HepG2 (cell line): ENCODE data around the gene GRIN3B. TPM values are rescaled to one million over a fixed set of nuclear protein-coding genes. Genes with fewer than 3 reads are reported as not detected.

Experiments
- ATAC-seq: fragments of 200-7000 bp; cut with Tn5 transposase; 3 replicates; pipeline ENCODE4 v1.9.1; 2020; ENCODE audit warnings: mild to moderate bottlenecking, moderate library complexity
- BruUV-seq: library from RNA; stranded (reverse); fragments of 400-500 nt; replicated peaks from 2 replicates; lab custom pipeline; 2021; lab: Mats Ljungman, UMichigan
- CTCF ChIA-PET: fragments of 300-600 bp; formaldehyde crosslinking; extraction: SDS; loops from one replicate; lab custom pipeline; 2021; ENCODE audit warnings: low total read pairs, inconsistent platforms, low intra/inter-chr PET ratio; lab: Yijun Ruan, JAX
- POLR2A ChIA-PET: fragments of 350-600 bp; sonication (Branson Sonifier 250); formaldehyde crosslinking; loops from one replicate; lab custom pipeline; 2020; ENCODE audit warnings: antibody characterized with exemption, inconsistent platforms; lab: Yijun Ruan, JAX
- DNase-seq: peaks from one replicate; pipeline ENCODE4 v3.0.0-alpha.2; 2015; ENCODE audit warnings: low spot score
- FAIRE-seq: peaks from 3 replicates; lab custom pipeline; 2011; peaks lifted over from hg19 to GRCh38; lab: Jason Lieb, UNC
- H2AFZ ChIP-seq: one replicate; pipeline ENCODE4 v1.6.1; 2011; ENCODE audit warnings: low read length, inconsistent platforms
- H3K27ac ChIP-seq: fragments of 300-600 bp; 3 replicates; pipeline ENCODE4 v1.8.0; 2011; ENCODE audit warnings: mixed run types, mild to moderate bottlenecking, mixed read lengths, low read length, inconsistent platforms; ENCODE audit not compliant: insufficient read depth; ENCODE audit errors: extremely low read length
- H3K27me3 ChIP-seq, 2 experiments: fragments of 200-600 bp in 1 of 2; 2 replicates in 1 of 2; 3 replicates in 1 of 2; pipeline versions ENCODE4 v1.6.0 to v1.8.0; 2011; ENCODE audit warnings: low read length in 2 of 2, mild to moderate bottlenecking in 2 of 2, moderate library complexity in 2 of 2, inconsistent platforms in 1 of 2; ENCODE audit not compliant: insufficient read depth in 2 of 2, control insufficient read depth in 1 of 2
- H3K36me3 ChIP-seq, 2 experiments: fragments of 200-600 bp in 1 of 2; replicated peaks in 1 of 2; 2 replicates in 1 of 2; 3 replicates in 1 of 2; pipeline versions ENCODE4 v1.5.1 to v1.8.0; 2011; ENCODE audit warnings: low read length in 2 of 2, inconsistent platforms in 1 of 2; ENCODE audit not compliant: insufficient read depth in 2 of 2, control insufficient read depth in 1 of 2
- H3K4me1 ChIP-seq: 2 replicates; pipeline ENCODE4 v1.5.1; 2012; ENCODE audit warnings: low read length, inconsistent platforms; ENCODE audit not compliant: insufficient read depth
- H3K4me2 ChIP-seq: 2 replicates; pipeline ENCODE4 v1.6.0; 2011; ENCODE audit warnings: low read depth, low read length, inconsistent platforms
- H3K4me3 ChIP-seq, 3 experiments: fragments of 200-600 bp in 1 of 3; sonication (generic), shearing (Covaris generic) in 1 of 3; replicated peaks in 1 of 3; 2 replicates each; pipeline ENCODE4 v1.5.1; 2011 to 2016; ENCODE audit warnings: low read length in 3 of 3, inconsistent platforms in 2 of 3, low read depth in 2 of 3, mild to moderate bottlenecking in 2 of 3, control low read depth in 1 of 3, mixed read lengths in 1 of 3; ENCODE audit not compliant: insufficient read depth in 1 of 3
- H3K79me2 ChIP-seq: one replicate; pipeline ENCODE4 v1.6.1; 2011; ENCODE audit warnings: low read length, inconsistent platforms; ENCODE audit not compliant: insufficient read depth
- H3K9ac ChIP-seq: 2 replicates; pipeline ENCODE4 v1.6.0; 2011; ENCODE audit warnings: mild to moderate bottlenecking, low read depth, low read length, inconsistent platforms; ENCODE audit not compliant: insufficient read depth
- H3K9me3 ChIP-seq: 2 replicates; pipeline ENCODE4 v1.5.1; 2012; ENCODE audit warnings: mild to moderate bottlenecking, low read length
- H4K20me1 ChIP-seq: 2 replicates; pipeline ENCODE4 v1.6.0; 2011; ENCODE audit warnings: inconsistent platforms, mild to moderate bottlenecking, low read length, moderate library complexity; ENCODE audit not compliant: insufficient read depth
- CBX5 ChIP-seq: sonication (generic); formaldehyde crosslinking; IDR thresholded peaks from 2 replicates; pipeline ENCODE4 v1.4.0; 2020; ENCODE audit warnings: missing genetic modification reagents, borderline replicate concordance
- GABPB1 ChIP-seq: IDR thresholded peaks from 2 replicates; pipeline ENCODE4 v1.6.1; 2016; ENCODE audit warnings: mild to moderate bottlenecking, missing genetic modification reagents, moderate library complexity, missing compliant biosample characterization
- HNRNPL ChIP-seq: fragments of 200-400 bp; formaldehyde crosslinking; IDR thresholded peaks from 2 replicates; pipeline ENCODE4 v1.6.1; 2017; ENCODE audit warnings: mild to moderate bottlenecking, low read depth, low read length
- MAFG ChIP-seq: sonication (generic); formaldehyde crosslinking; IDR thresholded peaks from 2 replicates; pipeline ENCODE4 v1.5.1; 2020; ENCODE audit warnings: mild to moderate bottlenecking, missing genetic modification reagents
- MAFK ChIP-seq, 2 experiments: IDR thresholded peaks in 1 of 2; conservative IDR thresholded peaks in 1 of 2; 2 replicates each; pipeline ENCODE4 v1.6.1; 2011; ENCODE audit warnings: improper control_type of control experiment in 2 of 2, low read length in 2 of 2
- RAD21 ChIP-seq: fragments of 450-650 bp; formaldehyde crosslinking; IDR thresholded peaks from 2 replicates; pipeline ENCODE4 v1.5.0; 2020; ENCODE audit warnings: mild to moderate bottlenecking
- STAG1 ChIP-seq: sonication (generic); formaldehyde crosslinking; IDR thresholded peaks from 2 replicates; pipeline ENCODE4 v1.4.0; 2020; ENCODE audit warnings: missing genetic modification reagents
- TRIM24 ChIP-seq: sonication (generic); formaldehyde crosslinking; IDR thresholded peaks from 2 replicates; pipeline ENCODE4 v1.8.0; 2022; ENCODE audit warnings: mild to moderate bottlenecking, missing genetic modification reagents
- YEATS4 ChIP-seq: sonication (generic); formaldehyde crosslinking; IDR thresholded peaks from 2 replicates; pipeline ENCODE4 v1.4.0; 2020; ENCODE audit warnings: missing genetic modification reagents, borderline replicate concordance
- ZBTB4 ChIP-seq: sonication (generic); formaldehyde crosslinking; IDR thresholded peaks from 2 replicates; pipeline ENCODE4 v1.4.0; 2020; ENCODE audit warnings: missing genetic modification reagents, mild to moderate bottlenecking, borderline replicate concordance
- ZBTB7B ChIP-seq: sonication (generic); formaldehyde crosslinking; IDR thresholded peaks from 2 replicates; pipeline ENCODE4 v1.4.0; 2020; ENCODE audit warnings: missing genetic modification reagents
- ZHX2 ChIP-seq, 2 experiments: sonication (generic) in 1 of 2; formaldehyde crosslinking in 1 of 2; IDR thresholded peaks; 2 replicates each; pipeline versions ENCODE4 v1.6.1 to v1.9.0; 2014 to 2022; ENCODE audit warnings: antibody characterized with exemption in 1 of 2, borderline replicate concordance in 1 of 2, inconsistent platforms in 1 of 2, low read depth in 1 of 2, missing genetic modification reagents in 1 of 2
- ZNF296 ChIP-seq: sonication (generic); formaldehyde crosslinking; conservative IDR thresholded peaks from 2 replicates; pipeline ENCODE4 v1.5.0; 2020; ENCODE audit warnings: mild to moderate bottlenecking, missing genetic modification reagents
- ZNF660 ChIP-seq: sonication (generic); formaldehyde crosslinking; IDR thresholded peaks from 2 replicates; pipeline ENCODE4 v1.5.1; 2020; ENCODE audit warnings: mild to moderate bottlenecking, low read depth, missing genetic modification reagents, borderline replicate concordance
- WGBS: methylation state at CpG from one replicate; pipeline ENCODE4 v1.1.6; 2017; ENCODE audit warnings: low lambda C conversion rate; 5-methylcytosine and 5-hydroxymethylcytosine counted together
- in situ Hi-C: cut with HindIII; loops from 2 replicates; pipeline ENCODE4 v1.10.0; 2017; ENCODE audit warnings: low pct_unique_long_range_greater_than_20kb; ENCODE audit not compliant: extremely low pct_ligation_motif_present
- intact Hi-C: fragments of 100-400 bp; cut with micrococcal nuclease; formaldehyde crosslinking; loops from one replicate; pipeline ENCODE4 v1.10.0; 2022; ENCODE audit not compliant: unreplicated experiment
- polyA plus RNA-seq, 8 experiments: library from polyadenylated mRNA; depleted of rRNA in 3 of 8; stranded (reverse) in 7 of 8; unstranded in 1 of 8; fragments of >200 nt; fragmentation: Illumina TruSeq in 4 of 8; extraction: Trizol in 4 of 8; gene quantifications; 2 replicates each; pipeline versions ENCODE4 v1.2.1 to v1.2.3, GENCODE V29; 2011 to 2016; ENCODE audit warnings: low read depth in 4 of 8, missing spikeins in 1 of 8, mixed read lengths in 1 of 8; ENCODE audit not compliant: insufficient read depth in 1 of 8
- total RNA-seq, 5 experiments: library from RNA; depleted of rRNA; stranded (reverse); fragments of >200 nt; fragmentation: Illumina TruSeq; extraction: Trizol; gene quantifications; 2 replicates each; pipeline ENCODE4 v1.2.3, GENCODE V29; 2016; ENCODE audit warnings: low read depth in 1 of 5

The GRIN3B gene
- total and polyA plus RNA-seq, 2 of the 13 experiments (the other 11 are each of a cell fraction or from before 2014, with no cell fraction given) = 0.07 to 0.20 TPM

- TF ChIP-seq ZBTB4 (CRISPR knock-in tag) = no peak
- TF ChIP-seq STAG1 = peak; percentile 94
- TF ChIP-seq RAD21 (CRISPR knock-in tag) = peak; percentile 93
- peak; percentile 45; the same call in 1 of the 2 replicates for TF ChIP-seq GABPB1 (CRISPR knock-in tag)
- peak; percentile 56; the same call in 1 of the 2 replicates for TF ChIP-seq ZBTB7B (CRISPR knock-in tag)
Observed at GRCh38 chr19:1001538-1002166, 1.4 kb downstream of the GRIN3B start (continued).

- H3K36me3 ChIP-seq = no peaks in the 10 kb centered on the region
- DNase-seq (no peak), FAIRE-seq (no peak), ATAC-seq (no peak)
- in situ Hi-C loops = no loop called here
- no peak overlapping the region for H3K4me2 ChIP-seq
- POLR2A ChIA-PET = no interaction called here
- no peaks in the 10 kb centered on the region for H3K9me3 ChIP-seq
- no peak overlapping the region for H3K4me3 ChIP-seq
- peaks cover 15 to 50% of the 10 kb centered on the region in 2 experiments for H3K27me3 ChIP-seq
- no peak overlapping the region for H3K27ac ChIP-seq
- peaks cover 22% of the 10 kb centered on the region for H3K4me1 ChIP-seq
- 18% methylated on average over 4 of the region's 4 CpGs for WGBS
- H3K9ac ChIP-seq = no peak overlapping the region
- no peaks in the 10 kb centered on the region for H3K79me2 ChIP-seq
- no peak overlapping the region for H2AFZ ChIP-seq
- intact Hi-C loops = no loop called here
- BruUV-seq = no TSS peak
- no peaks in the 10 kb centered on the region for H4K20me1 ChIP-seq
- CTCF ChIA-PET = no interaction called here
- no peak for TF ChIP-seq STAG1
- no peak for TF ChIP-seq HNRNPL
- TF ChIP-seq TRIM24 (CRISPR knock-in tag) = no peak
- no peak for TF ChIP-seq MAFG (CRISPR knock-in tag)
- no peak for TF ChIP-seq ZHX2 (IDR thresholded peaks at IDR 0.05; ENCODE audit: low read depth)
- TF ChIP-seq ZHX2 (CRISPR knock-in tag; IDR thresholded peaks at IDR 0.05; ENCODE audit: borderline replicate concordance) = no peak
- no peak for TF ChIP-seq ZNF660 (CRISPR knock-in tag)
- TF ChIP-seq MAFK (conservative IDR thresholded peaks at IDR 0.05 in 1 of 2, IDR thresholded peaks at IDR 0.05 in 1 of 2; ENCODE audit: low read length in 2 of 2) = no peak
- TF ChIP-seq ZNF296 (CRISPR knock-in tag) = no peak
- no peak for TF ChIP-seq YEATS4
- TF ChIP-seq CBX5 (CRISPR knock-in tag) = no peak
Observed at GRCh38 chr19:1002600-1002999, 2.4 kb downstream of the GRIN3B start.
